Small intestine (tissue), 7 donors: ENCODE measurements around the gene FGR. TPM values are rescaled to one million over a fixed set of nuclear protein-coding genes. Genes with fewer than 3 reads are reported as not detected.

Experiments
- DNase-seq, 2 donors: peaks; one replicate each; pipeline versions ENCODE4 v3.0.0 to v3.0.0-alpha.2; 2013
- FAIRE-seq: peaks from 2 replicates; lab custom pipeline; 2012; peaks lifted over from hg19 to GRCh38; lab: Jason Lieb, UNC
- H3K27ac ChIP-seq, 3 donors: one replicate each; pipeline ENCODE4 v1.5.1; 2013; ENCODE audit warnings: low read length in 2 of 3, mild to moderate bottlenecking in 2 of 3, control low read depth in 1 of 3, inconsistent platforms in 1 of 3, low read depth in 1 of 3, moderate library complexity in 1 of 3
- H3K27me3 ChIP-seq, 3 donors: one replicate each; pipeline ENCODE4 v1.6.1; 2013; ENCODE audit warnings: low read length in 3 of 3, inconsistent platforms in 1 of 3; ENCODE audit not compliant: control insufficient read depth in 3 of 3, insufficient read depth in 3 of 3
- H3K36me3 ChIP-seq, 3 donors: one replicate each; pipeline ENCODE4 v1.6.1; 2013; ENCODE audit warnings: low read length in 3 of 3, inconsistent platforms in 1 of 3, low read depth in 1 of 3, mild to moderate bottlenecking in 1 of 3, moderate library complexity in 1 of 3; ENCODE audit not compliant: control insufficient read depth in 3 of 3, insufficient read depth in 2 of 3
- H3K4me1 ChIP-seq, 3 donors: one replicate each; pipeline ENCODE4 v1.6.1; 2013; ENCODE audit warnings: low read length in 2 of 3, inconsistent platforms in 1 of 3, low read depth in 1 of 3, mild to moderate bottlenecking in 1 of 3, moderate library complexity in 1 of 3; ENCODE audit not compliant: control insufficient read depth in 3 of 3, insufficient read depth in 2 of 3
- H3K4me3 ChIP-seq, 3 donors: one replicate each; pipeline ENCODE4 v1.5.1; 2013; ENCODE audit warnings: low read length in 3 of 3, control low read depth in 1 of 3, inconsistent platforms in 1 of 3, low read depth in 1 of 3, mild to moderate bottlenecking in 1 of 3, moderate library complexity in 1 of 3
- H3K9me3 ChIP-seq, 2 donors: one replicate each; pipeline ENCODE4 v1.6.1; 2013; ENCODE audit warnings: low read depth in 1 of 2, low read length in 1 of 2; ENCODE audit not compliant: control insufficient read depth in 2 of 2, insufficient read depth in 1 of 2
- WGBS, 3 donors: extraction: QIAGEN DNeasy Blood & Tissue Kit; methylation state at CpG; one replicate each; pipeline ENCODE4 v1.1.7; 2013; 5-methylcytosine and 5-hydroxymethylcytosine counted together
- polyA plus RNA-seq, 4 donors: library from polyadenylated mRNA; stranded (reverse) in 3 of 4; unstranded in 1 of 4; fragments of 200-250 nt in 3 of 4; fragments of 120-200 nt in 1 of 4; gene quantifications; one replicate each; pipeline versions ENCODE4 v1.2.1 to v1.2.3, GENCODE V29; 2013
- donor health status: healthy with polysubstance abuse.
- donor health status: control.
- donor health status: control.
- donor health status: Bipolar disorder and iron deficiency.
- donor health status: healthy.

FGR gene
- polyA plus RNA-seq, 4 donors: 1.6 to 12.6 (median 1.8) TPM

DNA sequence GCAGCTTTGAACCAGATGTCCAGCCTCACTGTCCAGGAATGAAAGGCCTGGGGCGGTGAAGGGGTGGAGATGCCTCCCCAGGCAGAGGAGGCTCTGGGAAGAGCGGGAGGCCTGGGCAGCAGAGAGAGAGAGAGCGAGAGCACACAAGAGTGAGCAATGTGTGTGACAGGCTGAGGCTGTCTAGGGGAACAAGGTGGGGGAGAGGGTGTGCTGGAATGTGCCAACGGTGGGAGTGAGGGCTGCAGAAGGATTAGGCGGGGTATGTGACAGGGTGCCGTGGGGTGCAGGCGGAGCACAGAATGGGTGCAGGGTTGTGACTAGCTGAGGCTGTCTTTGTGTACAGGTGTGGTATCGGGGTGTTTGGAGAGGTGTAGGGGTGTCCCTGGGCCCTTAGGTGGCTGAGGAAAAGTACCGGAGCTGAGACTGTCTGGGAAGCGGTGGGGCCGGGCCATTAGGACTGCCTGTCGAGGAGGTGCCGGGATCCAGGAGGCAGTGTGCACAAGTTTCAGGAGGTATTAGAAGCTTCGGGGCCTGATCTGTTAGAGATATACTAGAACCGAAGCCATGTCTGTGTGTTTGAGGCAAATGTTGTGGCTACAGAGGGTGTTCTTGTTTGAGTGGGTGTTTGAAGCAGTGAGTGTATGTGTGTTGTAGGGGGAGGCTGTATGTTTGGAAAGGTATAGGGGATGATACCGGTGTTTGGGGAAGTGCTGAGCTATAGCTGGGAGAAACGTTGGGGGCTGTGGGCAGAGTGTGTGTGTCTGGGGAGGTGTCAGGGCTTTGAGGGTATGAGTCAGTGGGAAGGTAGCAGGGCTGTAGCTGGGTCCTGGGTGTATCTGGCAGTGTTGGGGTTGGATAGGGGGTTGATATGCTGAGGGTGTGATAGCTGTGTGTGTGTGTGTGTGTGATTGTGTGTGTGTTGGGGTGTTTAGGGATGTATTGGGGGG, 40.1 kb downstream of the FGR start:
- Histone ChIP-seq H3K4me1 (peaks cover 0 to 64% (median 5%) of the 10 kb centered on the region in 3 donors), H3K27ac (no peak overlapping the region), H3K27me3 (no peaks in the 10 kb centered on the region), H3K4me3 (no peak overlapping the region), H3K36me3 (peaks cover 0 to 83% (median 0%) of the 10 kb centered on the region in 3 donors), H3K9me3 (no peaks in the 10 kb centered on the region)
- DNase-seq (no peak), FAIRE-seq (no peak)
- 73 to 86% (median 84%) methylated on average over 17 of the region's 17 CpGs for WGBS, 3 donors

GRCh38 chr1:27593678-27594563, 41.1 kb downstream of the FGR start:
- FAIRE-seq (no peak), DNase-seq (no peak)
- no peak overlapping the region for H3K27ac ChIP-seq
- peaks cover 0 to 80% (median 0%) of the 10 kb centered on the region in 3 donors for H3K36me3 ChIP-seq
- H3K27me3 ChIP-seq: no peaks in the 10 kb centered on the region
- no peak overlapping the region for H3K4me3 ChIP-seq
- H3K9me3 ChIP-seq: no peaks in the 10 kb centered on the region
- 78 to 89% (median 83%) methylated on average over 8 of the region's 8 CpGs for WGBS, 3 donors
- peaks cover 0 to 56% (median 5%) of the 10 kb centered on the region in 3 donors for H3K4me1 ChIP-seq

DNA sequence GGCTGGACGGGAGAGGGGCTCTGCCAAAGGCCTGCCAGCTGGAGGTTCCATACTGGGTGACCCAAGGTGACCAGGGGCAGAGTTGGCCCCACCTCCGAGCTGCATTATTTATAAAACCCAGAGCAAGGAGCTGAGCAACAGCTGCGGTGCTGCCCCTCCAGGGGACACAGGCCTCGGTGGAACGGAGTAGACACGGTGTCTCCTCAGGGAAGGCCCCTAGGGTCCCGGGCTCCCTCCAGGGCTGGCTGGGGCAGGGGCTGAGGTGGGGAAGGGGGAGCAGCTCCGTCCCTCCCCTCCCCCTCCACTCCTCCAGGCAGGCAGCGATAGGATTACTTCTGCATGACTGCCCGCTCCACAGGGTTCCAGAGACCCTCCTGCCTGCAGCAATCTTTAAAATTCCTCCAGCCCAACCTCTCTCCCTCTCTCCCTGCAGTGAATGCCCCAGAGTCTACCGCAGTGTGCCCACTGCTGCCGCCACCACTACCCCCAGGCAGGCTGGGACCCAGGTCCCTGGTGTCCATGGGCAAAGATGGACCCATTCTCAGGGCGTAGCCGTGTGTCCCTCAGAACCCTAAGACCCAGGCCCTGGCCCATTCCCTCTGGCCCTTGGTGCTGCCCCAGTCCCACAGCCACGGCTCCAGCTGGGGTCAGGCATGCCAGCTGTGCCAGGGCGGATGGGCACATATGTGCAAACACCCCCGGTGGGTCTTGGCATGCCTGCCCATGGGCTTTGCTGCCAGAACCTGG, 41.9 kb downstream of the FGR start:
- H3K36me3 ChIP-seq: peaks cover 0 to 82% (median 0%) of the 10 kb centered on the region in 3 donors
- 79 to 91% (median 91%) methylated on average over 16 to 17 of the region's 17 CpGs for WGBS, 3 donors
- H3K27me3 ChIP-seq: no peaks in the 10 kb centered on the region
- no peaks in the 10 kb centered on the region for H3K9me3 ChIP-seq
- no peak overlapping the region for H3K27ac ChIP-seq
- FAIRE-seq (no peak), DNase-seq (no peak)
- peaks cover 0 to 48% (median 5%) of the 10 kb centered on the region in 3 donors for H3K4me1 ChIP-seq
- no peak overlapping the region for H3K4me3 ChIP-seq

DNA sequence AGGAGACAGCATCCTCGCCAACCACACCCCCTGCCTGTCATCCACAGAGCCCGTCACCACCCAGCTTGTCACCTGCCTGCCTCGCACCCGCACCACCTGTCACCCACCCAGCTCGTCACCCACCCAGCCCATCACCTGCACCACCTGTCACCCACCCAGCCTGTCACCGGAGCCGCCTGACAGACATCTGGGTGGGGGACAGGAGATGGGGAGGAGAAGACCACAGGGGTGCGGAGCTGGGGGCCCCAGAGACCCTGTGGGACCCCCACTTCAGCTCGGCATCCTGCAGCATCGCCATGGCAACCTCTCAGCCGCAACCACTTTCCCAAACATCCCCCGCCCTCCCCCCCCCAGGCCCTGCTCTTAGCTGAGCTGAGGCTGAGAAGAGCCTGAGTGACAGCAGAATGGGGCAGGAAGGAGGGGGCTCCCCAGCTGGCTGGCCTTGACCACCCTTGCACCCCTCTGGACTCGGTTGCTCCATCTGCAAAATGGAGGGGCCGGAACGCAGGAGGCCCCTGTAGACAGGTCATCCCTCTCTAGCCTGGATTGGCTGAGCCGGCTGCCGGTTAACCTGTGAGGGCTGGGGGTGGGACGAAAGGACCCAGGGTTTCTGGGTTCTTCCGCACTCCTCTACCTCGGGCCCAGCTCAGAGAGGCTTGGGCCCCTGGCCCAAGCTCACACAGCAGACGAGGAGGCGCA, 42.6 kb downstream of the FGR start:
- no peaks in the 10 kb centered on the region for H3K27me3 ChIP-seq
- WGBS, 3 donors: 84 to 89% (median 84%) methylated on average over 19 to 22 of the region's 22 CpGs
- no peaks in the 10 kb centered on the region for H3K9me3 ChIP-seq
- FAIRE-seq (no peak), DNase-seq (no peak)
- peaks cover 0 to 41% (median 5%) of the 10 kb centered on the region in 3 donors for H3K4me1 ChIP-seq
- no peak overlapping the region for H3K27ac ChIP-seq
- peaks cover 0 to 82% (median 0%) of the 10 kb centered on the region in 3 donors for H3K36me3 ChIP-seq
- H3K4me3 ChIP-seq: no peak overlapping the region

DNA sequence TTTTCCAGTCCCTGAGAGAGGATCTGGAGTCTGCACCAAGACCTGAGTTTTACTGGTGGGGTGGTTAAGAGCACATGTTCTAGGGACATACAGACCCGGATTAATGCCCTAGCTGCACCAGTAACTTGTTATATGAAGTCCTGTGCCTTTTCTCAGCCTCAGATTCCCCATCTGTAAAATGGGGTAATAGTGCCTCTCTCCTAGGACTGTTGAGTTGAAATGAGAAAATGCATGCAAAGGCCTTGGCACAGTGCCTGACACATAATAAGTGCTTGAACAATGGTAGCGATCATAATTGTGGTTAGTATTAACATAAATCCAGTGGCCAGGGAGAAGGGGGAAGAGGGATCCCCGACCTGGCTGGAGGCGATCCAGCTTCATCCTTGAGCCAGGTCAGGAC, 43.4 kb downstream of the FGR start:
- Histone ChIP-seq H3K27me3 (no peaks in the 10 kb centered on the region), H3K27ac (peak overlapping the region in 1 of 3 donors; percentile 47), H3K4me1 (peaks cover 0 to 35% (median 5%) of the 10 kb centered on the region in 3 donors), H3K36me3 (peaks cover 0 to 82% (median 0%) of the 10 kb centered on the region in 3 donors), H3K9me3 (no peaks in the 10 kb centered on the region), H3K4me3 (no peak overlapping the region)
- WGBS, 3 donors: 60 to 71% (median 64%) methylated on average over 4 of the region's 4 CpGs
- no peak for DNase-seq
- no peak for FAIRE-seq

- Histone ChIP-seq H3K27me3 (no peaks in the 10 kb centered on the region), H3K36me3 (peaks cover 0 to 82% (median 0%) of the 10 kb centered on the region in 3 donors), H3K4me1 (peaks cover 0 to 31% (median 5%) of the 10 kb centered on the region in 3 donors), H3K27ac (peak overlapping the region in 1 of 3 donors; percentile 47), H3K4me3 (no peak overlapping the region), H3K9me3 (no peaks in the 10 kb centered on the region)
- FAIRE-seq (no peak), DNase-seq (peak; percentile 51 to 65)
- WGBS, 3 donors: 59 to 63% (median 60%) methylated on average over 5 of the region's 5 CpGs
Observed at GRCh38 chr1:27590917-27591508, 44.0 kb downstream of the FGR start.

DNA sequence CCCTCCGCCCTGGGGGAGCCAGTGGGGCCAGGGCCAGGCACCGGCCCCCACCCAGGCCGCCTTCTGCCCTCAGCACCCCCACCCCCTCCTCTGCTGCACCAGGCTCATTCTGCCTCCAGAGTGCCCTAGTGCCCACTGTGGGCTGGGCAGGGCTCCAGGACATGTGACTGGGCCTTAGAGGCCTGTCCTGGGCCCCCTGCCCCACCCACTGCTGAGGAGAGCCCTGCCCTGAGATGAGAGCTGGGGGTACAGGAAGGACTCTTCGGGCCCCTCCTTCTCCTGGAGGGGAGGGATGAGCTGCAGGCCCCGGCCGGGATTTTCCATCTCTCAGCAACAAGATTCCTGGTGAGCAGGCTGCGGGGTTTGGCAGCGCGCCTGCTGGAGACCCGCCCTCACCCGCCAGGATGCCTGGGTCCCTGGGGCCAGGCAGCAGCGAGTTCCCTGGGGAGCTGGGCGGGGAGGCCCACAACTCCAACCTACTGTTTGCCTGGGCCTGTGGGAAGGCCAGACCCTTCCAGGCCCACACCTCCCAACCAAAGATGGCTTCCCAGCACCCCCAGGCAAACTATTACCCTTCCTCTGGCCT, 45.1 kb downstream of the FGR start:
- H3K27ac ChIP-seq: peak overlapping the region in 1 of 3 donors; percentile 40
- H3K4me1 ChIP-seq: peaks cover 0 to 29% (median 5%) of the 10 kb centered on the region in 3 donors
- WGBS, 3 donors: 45 to 53% (median 48%) methylated on average over 10 to 13 of the region's 13 CpGs
- DNase-seq (peak in 1 of 2 donors; percentile 72), FAIRE-seq (no peak)
- no peaks in the 10 kb centered on the region for H3K9me3 ChIP-seq
- no peak overlapping the region for H3K4me3 ChIP-seq
- H3K27me3 ChIP-seq: no peaks in the 10 kb centered on the region
- peaks cover 0 to 74% (median 0%) of the 10 kb centered on the region in 3 donors for H3K36me3 ChIP-seq
